Measurements from ENCODE around the gene SYK.
A peak's percentile ranks its signal among the peaks of the same experiment; 100 is the strongest.

The SYK gene

GRCh38 chr9:90813046-90813445, 11.4 kb downstream of the SYK start:
- Histone ChIP-seq H3K27ac (ENCODE audit: low read length) (no peak overlapping the region), H3K9me3 (ENCODE audit: insufficient read depth, low read length, severe bottlenecking) (no peaks in the 10 kb centered on the region), H3K36me3 (ENCODE audit: insufficient read depth, low read length) (no peaks in the 10 kb centered on the region), H3K27me3 (ENCODE audit: insufficient read depth, low read length, poor library complexity) (no peaks in the 10 kb centered on the region), H3K9ac (ENCODE audit: low read depth, low read length) (no peak overlapping the region), H4K20me1 (ENCODE audit: insufficient read depth, low read length) (no peaks in the 10 kb centered on the region), H3K4me2 (ENCODE audit: insufficient read depth, low read length) (no peak overlapping the region), H3K79me2 (ENCODE audit: insufficient read depth, low read length) (no peaks in the 10 kb centered on the region), H3K4me3 (ENCODE audit: low read depth in 1 of 2, low read length in 2 of 2) (no peak overlapping the region), H3K4me1 (ENCODE audit: insufficient read depth, low read length) (peaks cover 20% of the 10 kb centered on the region), H2AFZ (ENCODE audit: low read depth, low read length) (no peak overlapping the region)
- DNase-seq (no peak), ATAC-seq (ENCODE audit: insufficient read depth, low read depth) (no peak)
- TF ChIP-seq CTCF (IDR thresholded peaks at IDR 0.05; ENCODE audit: borderline replicate concordance, extremely low read depth, low read length, poor library complexity, severe bottlenecking): no peak
- no peak for TF ChIP-seq EZH2 (IDR thresholded peaks at IDR 0.05; ENCODE audit: borderline replicate concordance, low read depth, low read length, severe bottlenecking)

GRCh38 chr9:90813523-90813922, 11.9 kb downstream of the SYK start:
- H3K27me3 ChIP-seq (ENCODE audit: insufficient read depth, low read length, poor library complexity): no peaks in the 10 kb centered on the region
- no peaks in the 10 kb centered on the region for H3K36me3 ChIP-seq (ENCODE audit: insufficient read depth, low read length)
- peaks cover 20% of the 10 kb centered on the region for H3K4me1 ChIP-seq (ENCODE audit: insufficient read depth, low read length)
- H3K79me2 ChIP-seq (ENCODE audit: insufficient read depth, low read length): no peaks in the 10 kb centered on the region
- H3K9ac ChIP-seq (ENCODE audit: low read depth, low read length): no peak overlapping the region
- no peak overlapping the region for H3K27ac ChIP-seq (ENCODE audit: low read length)
- H3K4me2 ChIP-seq (ENCODE audit: insufficient read depth, low read length): no peak overlapping the region
- no peaks in the 10 kb centered on the region for H3K9me3 ChIP-seq (ENCODE audit: insufficient read depth, low read length, severe bottlenecking)
- no peak for DNase-seq
- H3K4me3 ChIP-seq (ENCODE audit: low read depth in 1 of 2, low read length in 2 of 2): no peak overlapping the region
- no peak for ATAC-seq (ENCODE audit: insufficient read depth, low read depth)
- no peaks in the 10 kb centered on the region for H4K20me1 ChIP-seq (ENCODE audit: insufficient read depth, low read length)
- no peak overlapping the region for H2AFZ ChIP-seq (ENCODE audit: low read depth, low read length)
- TF ChIP-seq EZH2 (IDR thresholded peaks at IDR 0.05; ENCODE audit: borderline replicate concordance, low read depth, low read length, severe bottlenecking): no peak
- TF ChIP-seq CTCF (IDR thresholded peaks at IDR 0.05; ENCODE audit: borderline replicate concordance, extremely low read depth, low read length, poor library complexity, severe bottlenecking): no peak

DNA sequence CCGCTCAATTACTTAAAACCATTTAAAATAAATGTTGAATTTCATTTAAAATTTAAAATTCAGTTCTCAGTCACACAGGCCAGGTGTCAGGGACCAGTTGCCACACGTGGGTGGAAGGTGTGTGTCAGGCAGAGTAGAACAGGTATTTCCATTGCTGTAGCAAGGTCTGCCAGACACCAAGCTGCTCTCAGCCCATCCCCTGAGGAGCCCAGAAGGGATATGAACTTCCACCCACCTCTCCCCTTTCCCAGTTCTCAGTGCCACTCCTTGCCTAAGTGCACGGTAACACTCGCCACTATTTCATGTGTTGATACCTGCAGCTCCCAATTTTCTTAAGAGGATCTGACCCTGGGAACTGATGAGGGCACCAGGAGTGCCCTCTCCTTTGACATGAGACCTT, 12.7 kb downstream of the SYK start:
- Histone ChIP-seq H3K27me3 (ENCODE audit: insufficient read depth, low read length, poor library complexity) (no peaks in the 10 kb centered on the region), H3K9ac (ENCODE audit: low read depth, low read length) (no peak overlapping the region), H4K20me1 (ENCODE audit: insufficient read depth, low read length) (no peaks in the 10 kb centered on the region), H3K4me2 (ENCODE audit: insufficient read depth, low read length) (no peak overlapping the region), H2AFZ (ENCODE audit: low read depth, low read length) (no peak overlapping the region), H3K36me3 (ENCODE audit: insufficient read depth, low read length) (no peaks in the 10 kb centered on the region), H3K4me1 (ENCODE audit: insufficient read depth, low read length) (peaks cover 20% of the 10 kb centered on the region), H3K4me3 (ENCODE audit: low read depth in 1 of 2, low read length in 2 of 2) (peak overlapping the region in 1 of 2 experiments; percentile 2; a peak in 1 of 4 replicates), H3K27ac (ENCODE audit: low read length) (peak overlapping the region; percentile 77), H3K79me2 (ENCODE audit: insufficient read depth, low read length) (no peaks in the 10 kb centered on the region), H3K9me3 (ENCODE audit: insufficient read depth, low read length, severe bottlenecking) (no peaks in the 10 kb centered on the region)
- TF ChIP-seq CTCF (IDR thresholded peaks at IDR 0.05; ENCODE audit: borderline replicate concordance, extremely low read depth, low read length, poor library complexity, severe bottlenecking) (no peak), EZH2 (IDR thresholded peaks at IDR 0.05; ENCODE audit: borderline replicate concordance, low read depth, low read length, severe bottlenecking) (no peak)
- no peak for ATAC-seq (ENCODE audit: insufficient read depth, low read depth)
- no peak for DNase-seq

All from DND-41 (cell line).